Measurements from ENCODE around the gene CHST13.

Gene CHST13

GRCh38 chr3:126554560-126555525 is 30.9 kb downstream of the CHST13 start:
- TF ChIP-seq TAF1 (IDR thresholded peaks at IDR 0.05; ENCODE audit: borderline replicate concordance, insufficient read depth, low read length) (no peak), SIN3A (IDR thresholded peaks at IDR 0.05; ENCODE audit: borderline replicate concordance, insufficient read depth, low read length) (no peak), POLR2AphosphoS5 (IDR thresholded peaks at IDR 0.05; ENCODE audit: low read depth, low read length) (no peak), FOXP2 (optimal IDR thresholded peaks at IDR 0.05; ENCODE audit: borderline replicate concordance, extremely low read depth, extremely low read length, insufficient read depth) (no peak), REST (IDR thresholded peaks at IDR 0.05; ENCODE audit: insufficient read depth in 1 of 2, low read depth in 2 of 2, low read length in 2 of 2) (no peak)

GRCh38 chr3:126555795-126556636 is 32.1 kb downstream of the CHST13 start:
- TF ChIP-seq REST (IDR thresholded peaks at IDR 0.05; ENCODE audit: insufficient read depth in 1 of 2, low read depth in 2 of 2, low read length in 2 of 2) (no peak), FOXP2 (optimal IDR thresholded peaks at IDR 0.05; ENCODE audit: borderline replicate concordance, extremely low read depth, extremely low read length, insufficient read depth) (no peak), POLR2AphosphoS5 (IDR thresholded peaks at IDR 0.05; ENCODE audit: low read depth, low read length) (no peak), SIN3A (IDR thresholded peaks at IDR 0.05; ENCODE audit: borderline replicate concordance, insufficient read depth, low read length) (no peak), TAF1 (IDR thresholded peaks at IDR 0.05; ENCODE audit: borderline replicate concordance, insufficient read depth, low read length) (no peak)

- TF ChIP-seq POLR2AphosphoS5 (IDR thresholded peaks at IDR 0.05; ENCODE audit: low read depth, low read length) (no peak), SIN3A (IDR thresholded peaks at IDR 0.05; ENCODE audit: borderline replicate concordance, insufficient read depth, low read length) (no peak), FOXP2 (optimal IDR thresholded peaks at IDR 0.05; ENCODE audit: borderline replicate concordance, extremely low read depth, extremely low read length, insufficient read depth) (no peak), TAF1 (IDR thresholded peaks at IDR 0.05; ENCODE audit: borderline replicate concordance, insufficient read depth, low read length) (no peak), REST (IDR thresholded peaks at IDR 0.05; ENCODE audit: insufficient read depth in 1 of 2, low read depth in 2 of 2, low read length in 2 of 2) (no peak)
Observed at GRCh38 chr3:126556637-126557414, 32.9 kb downstream of the CHST13 start.

- TF ChIP-seq POLR2AphosphoS5 (IDR thresholded peaks at IDR 0.05; ENCODE audit: low read depth, low read length) (no peak), SIN3A (IDR thresholded peaks at IDR 0.05; ENCODE audit: borderline replicate concordance, insufficient read depth, low read length) (no peak), TAF1 (IDR thresholded peaks at IDR 0.05; ENCODE audit: borderline replicate concordance, insufficient read depth, low read length) (no peak), FOXP2 (optimal IDR thresholded peaks at IDR 0.05; ENCODE audit: borderline replicate concordance, extremely low read depth, extremely low read length, insufficient read depth) (no peak), REST (IDR thresholded peaks at IDR 0.05; ENCODE audit: insufficient read depth in 1 of 2, low read depth in 2 of 2, low read length in 2 of 2) (no peak)
Observed at GRCh38 chr3:126557415-126557745, 33.4 kb downstream of the CHST13 start.
